HepG2 (cell line): ENCODE data around the gene NBR1. TPM values are rescaled to one million over a fixed set of nuclear protein-coding genes. Genes with fewer than 3 reads are reported as not detected.

Experiments used
- FOXK1 ChIP-seq: sonication (generic); formaldehyde crosslinking; IDR thresholded peaks from 2 replicates; pipeline ENCODE4 v1.4.0; 2020; ENCODE audit warnings: low read depth, missing genetic modification reagents, borderline replicate concordance
- ISX ChIP-seq: sonication (generic); formaldehyde crosslinking; conservative IDR thresholded peaks from 2 replicates; pipeline ENCODE4 v1.5.0; 2020; ENCODE audit warnings: missing genetic modification reagents
- KLF9 ChIP-seq: IDR thresholded peaks from 2 replicates; pipeline ENCODE4 v1.6.1; 2016; ENCODE audit warnings: low read depth
- KMT2B ChIP-seq: IDR thresholded peaks from 2 replicates; pipeline ENCODE4 v1.6.1; 2016; ENCODE audit warnings: missing genetic modification reagents, missing compliant biosample characterization
- NR2C2 ChIP-seq: sonication (generic); formaldehyde crosslinking; IDR thresholded peaks from 2 replicates; pipeline ENCODE4 v1.4.0; 2020; ENCODE audit warnings: missing genetic modification reagents, mild to moderate bottlenecking, moderate library complexity, borderline replicate concordance
- PHF5A ChIP-seq: IDR thresholded peaks from one replicate; pipeline ENCODE4 v1.6.1; 2018; ENCODE audit warnings: low read depth, missing genetic modification reagents; ENCODE audit not compliant: unreplicated experiment
- SP5 ChIP-seq: IDR thresholded peaks from 2 replicates; pipeline ENCODE4 v1.6.1; 2016; ENCODE audit warnings: low read depth, borderline replicate concordance
- TBP ChIP-seq: sonication (generic); formaldehyde crosslinking; IDR thresholded peaks from 2 replicates; pipeline ENCODE4 v1.5.0; 2020; ENCODE audit warnings: missing genetic modification reagents
- TEAD2 ChIP-seq: sonication (generic); formaldehyde crosslinking; IDR thresholded peaks from 2 replicates; pipeline ENCODE4 v1.9.0; 2021; ENCODE audit warnings: missing genetic modification reagents
- ZFP36 ChIP-seq: fragments of 150-350 bp; IDR thresholded peaks from 2 replicates; pipeline ENCODE4 v1.6.1; 2018; ENCODE audit warnings: borderline replicate concordance, low read length, low read depth; ENCODE audit not compliant: partially characterized antibody
- ZFP41 ChIP-seq: sonication (generic); formaldehyde crosslinking; IDR thresholded peaks from 2 replicates; pipeline ENCODE4 v1.4.0; 2020; ENCODE audit warnings: mild to moderate bottlenecking, missing genetic modification reagents, borderline replicate concordance
- ZKSCAN5 ChIP-seq: sonication (generic); formaldehyde crosslinking; IDR thresholded peaks from 2 replicates; pipeline ENCODE4 v1.5.1; 2020; ENCODE audit warnings: mild to moderate bottlenecking, missing genetic modification reagents
- ZNF12 ChIP-seq: sonication (generic); formaldehyde crosslinking; IDR thresholded peaks from 2 replicates; pipeline ENCODE4 v1.5.0; 2020; ENCODE audit warnings: missing genetic modification reagents
- ZNF235 ChIP-seq: sonication (generic); formaldehyde crosslinking; IDR thresholded peaks from 2 replicates; pipeline ENCODE4 v1.8.1; 2023; ENCODE audit warnings: mild to moderate bottlenecking, missing genetic modification reagents, borderline replicate concordance
- ZNF543 ChIP-seq: sonication (generic); formaldehyde crosslinking; IDR thresholded peaks from 2 replicates; pipeline ENCODE4 v1.4.0; 2020; ENCODE audit warnings: mild to moderate bottlenecking, missing genetic modification reagents
- ZNF766 ChIP-seq: sonication (generic); formaldehyde crosslinking; IDR thresholded peaks from 2 replicates; pipeline ENCODE4 v1.5.0; 2020; ENCODE audit warnings: missing genetic modification reagents, borderline replicate concordance
- polyA plus RNA-seq, 8 experiments: library from polyadenylated mRNA; depleted of rRNA in 3 of 8; stranded (reverse) in 7 of 8; unstranded in 1 of 8; fragments of >200 nt; fragmentation: Illumina TruSeq in 4 of 8; extraction: Trizol in 4 of 8; gene quantifications; 2 replicates each; pipeline versions ENCODE4 v1.2.1 to v1.2.3, GENCODE V29; 2011 to 2016; ENCODE audit warnings: low read depth in 4 of 8, missing spikeins in 1 of 8, mixed read lengths in 1 of 8; ENCODE audit not compliant: insufficient read depth in 1 of 8
- total RNA-seq, 5 experiments: library from RNA; depleted of rRNA; stranded (reverse); fragments of >200 nt; fragmentation: Illumina TruSeq; extraction: Trizol; gene quantifications; 2 replicates each; pipeline ENCODE4 v1.2.3, GENCODE V29; 2016; ENCODE audit warnings: low read depth in 1 of 5
- TF ChIP-seq, protein P1 (sequence below): sonication (generic); formaldehyde crosslinking; IDR thresholded peaks from 2 replicates; pipeline ENCODE4 v1.5.1; 2020; ENCODE audit warnings: missing genetic modification reagents, mild to moderate bottlenecking, borderline replicate concordance
- TF ChIP-seq, protein P2 (sequence below): sonication (generic); formaldehyde crosslinking; conservative IDR thresholded peaks from 2 replicates; pipeline ENCODE4 v1.5.0; 2020; ENCODE audit warnings: missing genetic modification reagents
- TF ChIP-seq, protein P3 (sequence below): sonication (generic); formaldehyde crosslinking; IDR thresholded peaks from 2 replicates; pipeline ENCODE4 v1.4.0; 2020; ENCODE audit warnings: missing genetic modification reagents; ENCODE audit errors: not compliant biosample characterization
- TF ChIP-seq, protein P4 (sequence below): sonication (generic); formaldehyde crosslinking; conservative IDR thresholded peaks from 2 replicates; pipeline ENCODE4 v1.4.0; 2020; ENCODE audit warnings: missing genetic modification reagents
- TF ChIP-seq, protein P5 (sequence below): sonication (generic); formaldehyde crosslinking; IDR thresholded peaks from 2 replicates; pipeline ENCODE4 v1.4.0; 2020; ENCODE audit warnings: low read depth, mild to moderate bottlenecking, missing genetic modification reagents

NBR1 gene
- total and polyA plus RNA-seq, 2 of the 13 experiments (the other 11 are each of a cell fraction or from before 2014, with no cell fraction given) = 51.7 to 121 TPM

DNA sequence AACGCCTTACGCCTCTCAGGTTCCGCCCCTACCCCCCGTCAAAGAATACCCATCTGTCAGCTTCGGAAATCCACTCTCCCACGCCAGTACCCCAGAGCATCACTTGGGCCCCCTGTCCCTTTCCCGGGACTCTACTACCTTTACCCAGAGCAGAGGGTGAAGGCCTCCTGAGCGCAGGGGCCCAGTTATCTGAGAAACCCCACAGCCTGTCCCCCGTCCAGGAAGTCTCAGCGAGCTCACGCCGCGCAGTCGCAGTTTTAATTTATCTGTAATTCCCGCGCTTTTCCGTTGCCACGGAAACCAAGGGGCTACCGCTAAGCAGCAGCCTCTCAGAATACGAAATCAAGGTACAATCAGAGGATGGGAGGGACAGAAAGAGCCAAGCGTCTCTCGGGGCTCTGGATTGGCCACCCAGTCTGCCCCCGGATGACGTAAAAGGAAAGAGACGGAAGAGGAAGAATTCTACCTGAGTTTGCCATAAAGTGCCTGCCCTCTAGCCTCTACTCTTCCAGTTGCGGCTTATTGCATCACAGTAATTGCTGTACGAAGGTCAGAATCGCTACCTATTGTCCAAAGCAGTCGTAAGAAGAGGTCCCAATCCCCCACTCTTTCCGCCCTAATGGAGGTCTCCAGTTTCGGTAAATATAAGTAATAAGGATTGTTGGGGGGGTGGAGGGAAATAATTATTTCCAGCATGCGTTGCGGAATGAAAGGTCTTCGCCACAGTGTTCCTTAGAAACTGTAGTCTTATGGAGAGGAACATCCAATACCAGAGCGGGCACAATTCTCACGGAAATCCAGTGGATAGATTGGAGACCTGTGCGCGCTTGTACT, 45.7 kb upstream of the NBR1 start, which contains the start of gene BRCA1 (continued):
- TF ChIP-seq SP5 (CRISPR knock-in tag) = peak; percentile 48; the same call in 1 of the 2 replicates
- TF ChIP-seq KMT2B (CRISPR knock-in tag) = peak; percentile 68; the same call in 1 of the 2 replicates
- TF ChIP-seq, protein P1, sequence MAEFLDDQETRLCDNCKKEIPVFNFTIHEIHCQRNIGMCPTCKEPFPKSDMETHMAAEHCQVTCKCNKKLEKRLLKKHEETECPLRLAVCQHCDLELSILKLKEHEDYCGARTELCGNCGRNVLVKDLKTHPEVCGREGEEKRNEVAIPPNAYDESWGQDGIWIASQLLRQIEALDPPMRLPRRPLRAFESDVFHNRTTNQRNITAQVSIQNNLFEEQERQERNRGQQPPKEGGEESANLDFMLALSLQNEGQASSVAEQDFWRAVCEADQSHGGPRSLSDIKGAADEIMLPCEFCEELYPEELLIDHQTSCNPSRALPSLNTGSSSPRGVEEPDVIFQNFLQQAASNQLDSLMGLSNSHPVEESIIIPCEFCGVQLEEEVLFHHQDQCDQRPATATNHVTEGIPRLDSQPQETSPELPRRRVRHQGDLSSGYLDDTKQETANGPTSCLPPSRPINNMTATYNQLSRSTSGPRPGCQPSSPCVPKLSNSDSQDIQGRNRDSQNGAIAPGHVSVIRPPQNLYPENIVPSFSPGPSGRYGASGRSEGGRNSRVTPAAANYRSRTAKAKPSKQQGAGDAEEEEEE (CRISPR knock-in tag) = no peak; the same call in 1 of the 2 replicates
- TF ChIP-seq ZKSCAN5 (CRISPR knock-in tag) = no peak
- TF ChIP-seq FOXK1 (CRISPR knock-in tag) = peak; percentile 82; the same call in 1 of the 2 replicates
- TF ChIP-seq, protein P2, sequence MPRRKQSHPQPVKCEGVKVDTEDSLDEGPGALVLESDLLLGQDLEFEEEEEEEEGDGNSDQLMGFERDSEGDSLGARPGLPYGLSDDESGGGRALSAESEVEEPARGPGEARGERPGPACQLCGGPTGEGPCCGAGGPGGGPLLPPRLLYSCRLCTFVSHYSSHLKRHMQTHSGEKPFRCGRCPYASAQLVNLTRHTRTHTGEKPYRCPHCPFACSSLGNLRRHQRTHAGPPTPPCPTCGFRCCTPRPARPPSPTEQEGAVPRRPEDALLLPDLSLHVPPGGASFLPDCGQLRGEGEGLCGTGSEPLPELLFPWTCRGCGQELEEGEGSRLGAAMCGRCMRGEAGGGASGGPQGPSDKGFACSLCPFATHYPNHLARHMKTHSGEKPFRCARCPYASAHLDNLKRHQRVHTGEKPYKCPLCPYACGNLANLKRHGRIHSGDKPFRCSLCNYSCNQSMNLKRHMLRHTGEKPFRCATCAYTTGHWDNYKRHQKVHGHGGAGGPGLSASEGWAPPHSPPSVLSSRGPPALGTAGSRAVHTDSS = no peak
- no peak for TF ChIP-seq ZFP41 (CRISPR knock-in tag)
- TF ChIP-seq TBP (CRISPR knock-in tag) = no peak
- TF ChIP-seq, protein P3, sequence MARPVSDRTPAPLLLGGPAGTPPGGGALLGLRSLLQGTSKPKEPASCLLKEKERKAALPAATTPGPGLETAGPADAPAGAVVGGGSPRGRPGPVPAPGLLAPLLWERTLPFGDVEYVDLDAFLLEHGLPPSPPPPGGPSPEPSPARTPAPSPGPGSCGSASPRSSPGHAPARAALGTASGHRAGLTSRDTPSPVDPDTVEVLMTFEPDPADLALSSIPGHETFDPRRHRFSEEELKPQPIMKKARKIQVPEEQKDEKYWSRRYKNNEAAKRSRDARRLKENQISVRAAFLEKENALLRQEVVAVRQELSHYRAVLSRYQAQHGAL = no peak
- no peak for TF ChIP-seq ZNF235 (CRISPR knock-in tag)
- peak; percentile 93 for TF ChIP-seq NR2C2
- TF ChIP-seq ZFP36 = no peak
- 0 out of 2 replicates have a peak, but pooled peaks have one; percentile 26 for TF ChIP-seq ZNF12 (CRISPR knock-in tag)
- 0 out of 2 replicates have a peak, but pooled peaks have one; percentile 28 for TF ChIP-seq ZNF543 (CRISPR knock-in tag)
- TF ChIP-seq, protein P4, sequence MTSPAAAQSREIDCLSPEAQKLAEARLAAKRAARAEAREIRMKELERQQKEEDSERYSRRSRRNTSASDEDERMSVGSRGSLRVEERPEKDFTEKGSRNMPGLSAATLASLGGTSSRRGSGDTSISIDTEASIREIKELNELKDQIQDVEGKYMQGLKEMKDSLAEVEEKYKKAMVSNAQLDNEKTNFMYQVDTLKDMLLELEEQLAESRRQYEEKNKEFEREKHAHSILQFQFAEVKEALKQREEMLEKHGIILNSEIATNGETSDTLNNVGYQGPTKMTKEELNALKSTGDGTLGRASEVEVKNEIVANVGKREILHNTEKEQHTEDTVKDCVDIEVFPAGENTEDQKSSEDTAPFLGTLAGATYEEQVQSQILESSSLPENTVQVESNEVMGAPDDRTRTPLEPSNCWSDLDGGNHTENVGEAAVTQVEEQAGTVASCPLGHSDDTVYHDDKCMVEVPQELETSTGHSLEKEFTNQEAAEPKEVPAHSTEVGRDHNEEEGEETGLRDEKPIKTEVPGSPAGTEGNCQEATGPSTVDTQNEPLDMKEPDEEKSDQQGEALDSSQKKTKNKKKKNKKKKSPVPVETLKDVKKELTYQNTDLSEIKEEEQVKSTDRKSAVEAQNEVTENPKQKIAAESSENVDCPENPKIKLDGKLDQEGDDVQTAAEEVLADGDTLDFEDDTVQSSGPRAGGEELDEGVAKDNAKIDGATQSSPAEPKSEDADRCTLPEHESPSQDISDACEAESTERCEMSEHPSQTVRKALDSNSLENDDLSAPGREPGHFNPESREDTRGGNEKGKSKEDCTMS (CRISPR knock-in tag) = no peak
- TF ChIP-seq, protein P5, sequence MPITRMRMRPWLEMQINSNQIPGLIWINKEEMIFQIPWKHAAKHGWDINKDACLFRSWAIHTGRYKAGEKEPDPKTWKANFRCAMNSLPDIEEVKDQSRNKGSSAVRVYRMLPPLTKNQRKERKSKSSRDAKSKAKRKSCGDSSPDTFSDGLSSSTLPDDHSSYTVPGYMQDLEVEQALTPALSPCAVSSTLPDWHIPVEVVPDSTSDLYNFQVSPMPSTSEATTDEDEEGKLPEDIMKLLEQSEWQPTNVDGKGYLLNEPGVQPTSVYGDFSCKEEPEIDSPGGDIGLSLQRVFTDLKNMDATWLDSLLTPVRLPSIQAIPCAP (CRISPR knock-in tag) = no peak
- no peak for TF ChIP-seq TEAD2
- no peak for TF ChIP-seq KLF9
- peak; percentile 56 for TF ChIP-seq PHF5A (CRISPR knock-in tag)
- no peak for TF ChIP-seq ISX (CRISPR knock-in tag)
- TF ChIP-seq ZNF766 = no peak
